Measurements from ENCODE around the gene MYLK3.

MYLK3 gene

GRCh38 chr16:46730801-46731690 lies 17.1 kb downstream of the MYLK3 start:
- TF ChIP-seq CTCF (IDR thresholded peaks at IDR 0.05; ENCODE audit: control extremely low read depth, extremely low read depth, low read depth, missing control alignments) = no peak
- no peak for DNase-seq (ENCODE audit: extremely low spot score)
- CTCF ChIA-PET = interaction anchor here (1.2 kb wide), 1 partner anchor 57 kb away, joined by 4 read pairs; no protein-coding TSS in a partner anchor
- POLR2A ChIA-PET = no interaction called here

- POLR2A ChIA-PET = no interaction called here
- no peak for DNase-seq (ENCODE audit: extremely low spot score)
- no peak for TF ChIP-seq CTCF (IDR thresholded peaks at IDR 0.05; ENCODE audit: control extremely low read depth, extremely low read depth, low read depth, missing control alignments)
- CTCF ChIA-PET = no interaction called here
Measured at GRCh38 chr16:46730126-46730525, 18.0 kb downstream of the MYLK3 start.

- no peak for TF ChIP-seq CTCF (IDR thresholded peaks at IDR 0.05; ENCODE audit: control extremely low read depth, extremely low read depth, low read depth, missing control alignments)
- POLR2A ChIA-PET = no interaction called here
Measured at GRCh38 chr16:46729326-46729995, 18.7 kb downstream of the MYLK3 start.

GRCh38 chr16:46728806-46729205 lies 19.3 kb downstream of the MYLK3 start:
- CTCF ChIA-PET = interaction anchor here (1.4 to 1.7 kb wide), 2 partner anchors 8 to 13 kb away, joined by 3 to 7 read pairs; no protein-coding TSS in a partner anchor
- POLR2A ChIA-PET = no interaction called here
- no peak for DNase-seq (ENCODE audit: extremely low spot score)
- TF ChIP-seq CTCF (IDR thresholded peaks at IDR 0.05; ENCODE audit: control extremely low read depth, extremely low read depth, low read depth, missing control alignments) = no peak

More at GRCh38 chr16:46729326-46729995, 18.7 kb downstream of the MYLK3 start:
- DNase-seq (ENCODE audit: extremely low spot score) = no peak
- CTCF ChIA-PET = interaction anchor here (1.7 kb wide), 1 partner anchor 12 kb away, joined by 7 read pairs; no protein-coding TSS in a partner anchor

GRCh38 chr16:46727630-46728029 lies 20.5 kb downstream of the MYLK3 start:
- ChIA-PET POLR2A (no interaction called here), CTCF (interaction anchor here (0.8 to 1.7 kb wide), 5 partner anchors 8 to 54 kb away, joined by 3 to 7 read pairs (median 3); no protein-coding TSS in a partner anchor)
- DNase-seq (ENCODE audit: extremely low spot score) = no peak
- TF ChIP-seq CTCF (IDR thresholded peaks at IDR 0.05; ENCODE audit: control extremely low read depth, extremely low read depth, low read depth, missing control alignments) = no peak

GRCh38 chr16:46727184-46727583 lies 21.0 kb downstream of the MYLK3 start:
- ChIA-PET POLR2A (no interaction called here), CTCF (interaction anchor here (0.8 to 1.3 kb wide), 5 partner anchors 8 to 53 kb away, joined by 3 to 5 read pairs (median 3); no protein-coding TSS in a partner anchor)
- DNase-seq (ENCODE audit: extremely low spot score) = no peak
- TF ChIP-seq CTCF (IDR thresholded peaks at IDR 0.05; ENCODE audit: control extremely low read depth, extremely low read depth, low read depth, missing control alignments) = no peak
